Activated CD8-positive, alpha-beta memory T cell treated with anti-CD3 and anti-CD28 coated beads for 24 hours (primary cell): ENCODE results near the gene USP8.
"Not testable (repeated sequence)": the region's sequence is repeated elsewhere in the genome, so short reads cannot be mapped to it uniquely, and the experiment has no call there.

Source experiments
- DNase-seq: peaks from one replicate; pipeline ENCODE4 v3.0.0-alpha.2; 2020

USP8 gene

GRCh38 chr15:50452927-50453326 lies 28.7 kb downstream of the USP8 start:
- no peak for DNase-seq

GRCh38 chr15:50458348-50459112 lies 34.3 kb downstream of the USP8 start:
- DNase-seq: no peak

- no peak for DNase-seq
Observed at GRCh38 chr15:50463423-50464358, 39.5 kb downstream of the USP8 start.

- DNase-seq: no peak
Observed at GRCh38 chr15:50471072-50471471, 46.9 kb downstream of the USP8 start.

- no peak for DNase-seq
Observed at GRCh38 chr15:50476143-50476542, 51.9 kb downstream of the USP8 start.

GRCh38 chr15:50484781-50485180 lies 60.6 kb downstream of the USP8 start:
- no peak for DNase-seq

- DNase-seq: no peak
Observed at GRCh38 chr15:50485389-50485788, 61.2 kb downstream of the USP8 start.

- no peak for DNase-seq
Observed at GRCh38 chr15:50487287-50487686, 63.1 kb downstream of the USP8 start.

- no peak for DNase-seq
Observed at GRCh38 chr15:50493625-50494024, 69.4 kb downstream of the USP8 start.

- DNase-seq: not testable (repeated sequence)
Observed at GRCh38 chr15:50494547-50494946, 70.3 kb downstream of the USP8 start.

- no peak for DNase-seq
Observed at GRCh38 chr15:50496692-50497091, 72.5 kb downstream of the USP8 start.

- DNase-seq: no peak
Observed at GRCh38 chr15:50500352-50500751, 76.1 kb downstream of the USP8 start.

GRCh38 chr15:50501815-50502214 lies 77.6 kb downstream of the USP8 start:
- no peak for DNase-seq

GRCh38 chr15:50503144-50503543 lies 78.9 kb downstream of the USP8 start:
- no peak for DNase-seq

GRCh38 chr15:50505656-50506055 lies 81.5 kb downstream of the USP8 start:
- not testable (repeated sequence) for DNase-seq

- no peak for DNase-seq
Observed at GRCh38 chr15:50506121-50506520, 81.9 kb downstream of the USP8 start.

GRCh38 chr15:50513001-50513400 lies 88.8 kb downstream of the USP8 start:
- DNase-seq: no peak

GRCh38 chr15:50519740-50520425 lies 95.7 kb downstream of the USP8 start:
- no peak for DNase-seq

- no peak for DNase-seq
Observed at GRCh38 chr15:50523851-50524251, 99.6 kb downstream of the USP8 start.

- no peak for DNase-seq
Observed at GRCh38 chr15:50531163-50531562, 107.0 kb downstream of the USP8 start.

- DNase-seq: no peak
Observed at GRCh38 chr15:50531766-50532165, 107.6 kb downstream of the USP8 start.

- no peak for DNase-seq
Observed at GRCh38 chr15:50542887-50543210, 118.6 kb downstream of the USP8 start.

- DNase-seq: no peak
Observed at GRCh38 chr15:50543556-50543955, 119.4 kb downstream of the USP8 start.

GRCh38 chr15:50544368-50544767 lies 120.2 kb downstream of the USP8 start:
- no peak for DNase-seq
